NCI-H2227 (cell line): ENCODE data around the gene BACH2.
A peak's percentile ranks its signal among the peaks of the same experiment; 100 is the strongest.
"Not testable (repeated sequence)": the region's sequence is repeated elsewhere in the genome, so short reads cannot be mapped to it uniquely, and the experiment has no call there.

Source experiments
- DNase-seq: peaks from one replicate; lab custom pipeline; 2025; ENCODE audit not compliant: unreplicated experiment; lab: John Stamatoyannopoulos, UW

BACH2 gene

DNA sequence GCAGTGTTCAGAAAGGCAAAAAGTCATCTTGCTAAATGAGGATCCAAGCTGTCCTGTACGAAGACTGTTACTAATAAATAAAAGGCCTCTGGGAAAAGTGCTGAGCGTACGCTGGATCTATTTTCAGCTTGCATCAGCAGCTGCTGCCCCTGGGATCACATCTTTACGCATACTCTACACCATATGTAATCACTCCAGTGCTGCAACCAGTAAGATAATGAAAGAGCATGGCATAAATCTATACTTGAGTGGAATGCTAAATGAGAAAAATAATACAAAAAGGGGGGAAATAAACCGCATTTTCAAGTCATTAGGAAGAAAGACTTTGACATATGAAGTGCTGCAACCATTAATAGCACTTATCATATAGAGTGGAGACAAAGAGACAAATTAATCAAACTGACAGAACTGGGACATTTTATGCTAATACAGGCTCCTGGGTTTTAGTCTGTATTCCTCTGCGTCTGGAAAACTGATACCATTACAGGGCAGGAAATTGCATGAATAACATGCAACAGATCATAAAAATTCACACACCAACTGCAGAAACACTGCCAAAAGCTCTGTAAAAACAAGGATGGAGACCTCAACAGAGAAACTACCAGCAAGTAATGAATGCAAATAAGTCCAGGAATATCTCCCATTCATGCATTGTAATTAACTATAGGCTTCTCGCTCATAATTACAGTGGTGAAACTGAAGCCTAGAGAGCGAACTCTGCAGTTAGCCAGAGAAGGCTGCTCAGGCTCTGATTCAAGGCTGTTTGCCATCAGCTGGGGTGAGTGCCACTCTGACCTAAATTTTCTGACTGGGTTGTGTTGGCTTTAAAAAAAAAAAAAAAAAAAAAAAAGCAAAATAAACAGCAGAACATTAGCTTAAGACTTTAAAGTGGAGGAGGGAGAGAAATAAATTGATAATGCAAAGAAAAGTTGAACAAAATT lies 318.6 kb downstream of the BACH2 start:
- DNase-seq, result peak; percentile 62

DNA sequence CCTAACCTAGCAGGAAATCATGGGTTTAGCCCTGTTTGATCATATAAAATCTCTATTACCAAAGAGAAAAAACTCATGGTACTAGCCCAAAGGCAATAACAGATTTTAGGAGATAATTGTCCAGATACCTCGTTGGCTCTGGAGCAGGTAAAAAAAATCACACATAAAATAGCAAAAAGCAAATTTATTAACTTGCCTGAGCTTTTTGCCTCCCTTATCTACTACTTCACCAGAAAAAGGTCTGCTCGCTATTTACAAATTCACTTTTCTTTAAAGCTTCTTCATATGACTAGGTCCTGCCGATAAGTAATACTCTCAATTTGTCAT lies 320.0 kb downstream of the BACH2 start:
- no peak for DNase-seq

DNA sequence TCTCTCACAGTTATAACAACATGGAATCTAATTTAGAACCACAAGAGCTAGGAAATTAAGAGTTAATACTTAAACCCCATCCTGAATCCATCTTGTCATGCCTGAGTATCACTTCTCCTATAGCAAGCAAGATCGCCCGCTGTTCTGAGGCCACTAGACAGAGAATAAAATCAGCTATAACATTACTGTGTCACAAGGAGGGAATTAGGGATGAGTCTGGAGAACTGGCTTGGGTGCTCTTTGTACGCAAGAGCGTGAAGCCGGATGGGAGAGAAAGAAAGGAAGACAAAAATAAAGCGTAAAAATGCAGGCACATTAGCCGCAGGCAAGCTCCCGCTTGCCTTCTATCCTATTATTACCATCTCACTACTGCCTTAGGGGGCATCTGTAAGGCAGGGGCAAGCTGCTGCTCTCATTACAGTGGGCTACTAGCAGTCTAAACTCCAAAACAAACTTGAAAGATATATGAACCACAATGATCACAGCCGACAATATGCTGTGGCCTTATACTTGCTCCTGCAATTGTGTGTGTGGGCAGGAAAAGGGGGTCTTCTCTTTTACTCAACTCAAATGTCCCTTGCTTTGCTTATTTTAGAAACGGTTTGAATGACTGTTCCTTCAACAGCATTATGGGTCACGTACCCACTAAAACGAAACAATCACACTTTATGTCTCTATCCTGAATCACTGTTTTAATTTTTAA lies 320.5 kb downstream of the BACH2 start:
- peak; percentile 34 for DNase-seq

DNA sequence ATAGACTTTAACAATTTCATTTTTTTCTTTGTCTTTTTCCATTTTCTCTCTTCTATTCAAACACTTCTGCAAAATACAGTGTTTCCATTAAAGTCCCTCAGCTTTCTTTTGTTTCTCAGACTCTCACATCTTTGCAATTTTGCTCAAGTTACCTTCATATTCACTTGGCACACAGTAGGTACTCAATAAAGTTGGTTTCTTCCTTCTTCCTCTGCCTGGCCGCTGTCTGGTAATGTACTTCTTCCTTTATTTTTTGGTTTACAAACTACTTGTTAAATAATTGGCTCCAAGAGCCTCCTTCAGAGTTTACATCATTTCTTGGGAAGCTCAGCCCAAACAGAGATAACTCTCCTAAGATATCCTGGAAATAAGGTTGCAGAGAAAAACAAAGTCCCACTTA lies 321.3 kb downstream of the BACH2 start:
- no peak for DNase-seq

DNA sequence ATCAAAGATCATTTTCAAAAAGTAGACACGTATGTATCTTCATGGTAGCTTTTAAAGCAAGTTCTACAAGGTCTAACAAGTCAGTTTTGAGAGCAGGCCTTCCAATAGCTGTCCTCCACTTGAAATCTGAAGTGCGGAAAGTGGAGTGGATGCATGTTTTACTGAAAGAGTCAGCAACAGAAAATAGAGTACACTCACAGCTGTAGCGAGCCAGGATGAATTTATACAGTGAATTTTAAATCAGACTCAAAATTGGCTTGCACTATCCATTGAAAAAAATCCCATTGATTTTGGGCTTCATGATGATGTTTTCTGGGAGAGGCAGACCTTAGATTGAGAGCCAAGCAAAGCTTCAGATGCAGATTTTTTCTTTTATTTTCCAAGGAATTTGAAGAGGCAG lies 321.8 kb downstream of the BACH2 start:
- peak; percentile 46 for DNase-seq

DNA sequence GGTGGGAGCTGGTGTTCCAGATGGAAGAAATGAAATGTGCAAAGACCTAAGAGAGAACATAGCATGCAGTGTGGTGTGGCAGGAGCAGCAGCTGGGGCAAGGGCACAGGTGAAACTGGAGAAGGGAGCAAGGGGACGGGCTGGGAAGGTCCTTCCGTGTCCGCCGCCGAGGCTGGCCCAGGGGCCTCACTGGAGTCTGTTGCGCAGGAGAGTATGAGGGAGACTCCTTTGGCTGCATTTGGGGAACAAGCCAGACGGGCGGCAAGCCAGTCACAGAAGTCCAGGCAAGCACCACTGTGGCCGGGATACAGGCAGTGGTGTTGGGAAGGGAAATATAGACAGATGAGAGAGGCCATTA lies 324.6 kb downstream of the BACH2 start:
- DNase-seq, result no peak

DNA sequence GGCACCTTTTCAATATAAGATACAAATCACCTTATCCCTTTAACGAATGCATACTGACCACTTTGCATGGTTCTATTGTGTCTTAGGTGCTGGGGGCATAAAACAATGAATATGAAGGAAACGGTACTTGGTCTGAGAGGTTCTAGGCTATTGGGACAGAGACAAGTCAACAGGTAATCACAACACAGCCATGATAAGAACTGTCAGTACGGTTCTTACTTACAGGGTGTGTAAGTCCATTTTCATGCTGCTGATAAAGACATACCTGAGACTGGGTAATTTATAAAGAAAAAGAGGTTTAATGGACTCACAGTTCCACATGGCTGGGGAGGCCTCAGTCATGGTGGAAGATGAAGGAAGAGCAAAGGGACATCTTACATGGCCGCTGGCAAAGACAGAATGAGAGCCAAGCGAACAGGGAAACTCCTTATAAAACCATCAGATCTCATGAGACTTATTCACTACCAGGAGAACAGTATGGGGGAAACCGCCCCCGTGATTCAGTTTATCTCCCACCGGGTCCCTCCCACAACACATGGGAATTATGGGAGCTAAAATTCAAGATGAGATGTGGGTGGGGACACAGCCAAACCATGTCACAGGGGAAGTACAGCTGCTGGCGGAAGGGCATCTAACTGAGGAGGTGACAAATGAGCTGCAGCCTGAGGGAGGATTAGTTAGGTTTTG lies 325.2 kb downstream of the BACH2 start:
- DNase-seq, result not testable (repeated sequence)

DNA sequence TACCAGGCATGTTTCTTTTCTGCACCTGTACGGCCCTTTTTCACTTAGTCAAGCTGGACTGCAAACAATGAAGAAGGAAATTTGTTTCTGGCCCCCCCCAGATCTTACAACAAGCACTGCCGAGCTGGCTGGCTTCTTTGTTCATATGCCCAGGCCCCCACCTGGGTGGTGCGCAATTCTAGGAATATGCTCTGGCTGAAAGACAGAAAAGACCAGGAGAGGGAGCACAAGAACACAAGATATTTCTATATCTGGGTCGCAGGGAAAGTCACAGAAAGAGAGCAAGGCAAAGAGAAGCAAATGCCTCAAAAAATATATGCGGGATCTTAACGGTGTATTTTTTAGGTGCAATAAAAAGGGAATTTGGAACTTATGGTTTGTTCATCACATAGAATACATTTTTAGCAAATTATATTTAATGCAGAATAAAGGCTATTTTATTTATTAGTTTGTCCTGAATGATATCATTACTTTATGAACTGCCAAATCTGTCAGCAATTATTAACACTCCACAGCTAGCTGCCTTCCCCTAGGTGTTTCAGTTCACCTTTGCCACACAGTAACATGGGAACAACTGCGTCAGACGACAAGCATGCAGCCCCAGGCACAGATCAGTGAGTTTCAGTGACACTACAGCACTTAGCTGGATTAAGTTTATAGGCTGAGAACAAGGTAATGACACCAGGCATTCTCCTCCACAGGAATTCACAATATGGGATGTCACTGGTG lies 325.9 kb downstream of the BACH2 start:
- DNase-seq, result peak; percentile 79

DNA sequence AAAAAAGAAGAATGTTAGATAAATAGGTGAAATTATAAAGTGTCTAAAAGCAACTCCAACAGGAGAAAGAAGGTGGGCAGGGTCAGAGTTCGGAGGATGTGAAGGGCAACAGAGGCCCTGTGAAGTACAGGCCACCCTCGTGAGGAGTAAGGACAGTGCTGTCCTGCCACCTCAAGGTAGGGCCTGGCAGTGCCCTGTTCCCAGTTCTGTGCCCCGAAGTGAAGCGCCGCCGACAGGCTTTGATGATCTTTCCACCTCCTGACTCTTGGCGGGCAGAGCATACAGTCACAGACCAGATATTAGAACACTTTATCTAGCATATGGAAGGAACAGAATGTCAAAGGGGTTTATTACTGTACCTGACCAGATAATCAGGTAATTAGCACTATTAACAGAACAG lies 326.6 kb downstream of the BACH2 start:
- DNase-seq, result no peak

DNA sequence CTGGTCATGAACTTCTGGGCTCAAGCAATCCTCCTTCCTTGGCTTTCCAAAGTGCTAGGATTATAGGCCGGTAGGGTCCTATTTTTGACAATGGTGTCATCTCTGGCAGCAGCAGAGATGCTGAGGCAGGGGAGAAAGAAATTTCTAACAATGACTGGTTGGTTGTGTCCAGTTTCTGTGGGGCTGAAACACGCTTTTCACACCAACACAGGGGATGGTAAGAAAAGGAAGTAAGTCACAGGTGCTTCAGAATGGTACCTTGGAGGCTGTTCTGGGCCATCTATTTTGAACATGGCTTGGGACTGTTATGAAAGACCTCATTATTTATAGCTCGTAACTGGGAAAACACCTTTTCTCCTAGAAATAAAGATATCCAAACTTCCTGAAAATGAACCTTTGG lies 329.7 kb downstream of the BACH2 start:
- no peak for DNase-seq

DNA sequence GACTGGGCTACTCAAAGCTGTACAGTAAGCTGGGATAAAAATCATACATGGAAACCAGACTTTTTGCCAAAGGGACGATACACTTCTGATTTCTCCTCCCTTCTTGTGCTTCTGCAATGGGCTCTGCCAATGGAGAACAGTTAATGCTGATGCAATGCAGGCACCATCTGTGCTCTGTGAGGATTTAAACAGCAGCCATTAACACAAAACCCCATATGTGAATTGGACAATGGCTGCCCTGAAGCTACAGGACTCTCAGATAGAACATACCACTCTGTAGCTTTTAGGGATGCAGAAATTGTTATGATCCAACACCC lies 330.5 kb downstream of the BACH2 start:
- DNase-seq, result no peak

DNA sequence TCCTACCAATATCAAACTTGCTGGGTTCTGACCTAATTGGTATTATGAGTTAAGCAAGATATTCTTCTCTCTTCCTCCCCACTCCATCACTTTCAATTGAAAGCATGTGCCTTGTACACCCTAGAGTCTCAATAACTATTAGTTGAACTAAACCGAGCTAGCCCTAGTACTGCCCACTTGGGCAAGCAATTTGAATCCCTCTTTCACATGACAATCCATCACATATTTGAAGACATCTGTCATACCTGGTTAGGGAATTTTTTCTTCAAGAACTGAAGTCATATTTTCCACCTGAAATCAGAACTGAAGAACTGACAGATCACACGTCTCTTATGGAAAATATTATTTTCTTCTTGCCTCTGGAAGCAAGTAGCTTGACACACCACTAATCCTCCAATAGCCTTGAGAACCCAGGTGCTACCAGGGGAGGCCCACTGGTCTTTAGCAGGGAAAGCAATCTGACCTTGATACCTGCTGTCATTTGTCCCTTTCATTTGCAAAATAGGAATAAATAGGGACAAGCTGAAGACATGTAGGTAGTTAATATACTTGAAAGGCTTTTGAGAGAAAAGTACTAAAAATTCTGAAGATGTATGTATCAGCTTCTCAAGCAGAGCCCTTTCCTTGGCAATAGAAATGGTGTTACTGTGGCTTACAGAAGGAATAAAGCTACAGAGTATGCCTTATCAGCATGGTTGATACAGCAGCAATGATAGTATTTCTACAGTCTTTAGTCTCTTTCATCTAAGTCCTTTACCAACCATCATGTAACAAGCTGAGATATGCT lies 331.0 kb downstream of the BACH2 start:
- DNase-seq, result no peak

DNA sequence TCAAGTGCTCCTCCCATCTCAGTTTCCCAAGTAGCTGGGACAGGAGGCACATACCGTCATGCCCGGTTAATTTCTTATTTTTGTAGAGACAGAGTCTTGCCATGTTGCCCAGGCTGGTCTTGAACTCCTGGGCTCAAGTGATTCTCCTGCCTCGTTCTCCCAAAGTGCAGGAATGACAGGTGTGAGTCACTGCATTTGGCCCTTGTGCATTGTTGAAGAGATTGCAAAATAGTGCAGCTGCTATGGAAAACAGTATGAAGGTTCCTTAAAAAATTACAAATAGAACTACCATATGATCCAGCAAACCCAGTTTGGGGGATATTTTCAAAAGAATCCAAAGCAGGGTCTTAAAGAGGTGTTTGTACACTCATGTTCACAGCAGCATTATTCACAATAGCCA lies 333.3 kb downstream of the BACH2 start:
- DNase-seq, result no peak

DNA sequence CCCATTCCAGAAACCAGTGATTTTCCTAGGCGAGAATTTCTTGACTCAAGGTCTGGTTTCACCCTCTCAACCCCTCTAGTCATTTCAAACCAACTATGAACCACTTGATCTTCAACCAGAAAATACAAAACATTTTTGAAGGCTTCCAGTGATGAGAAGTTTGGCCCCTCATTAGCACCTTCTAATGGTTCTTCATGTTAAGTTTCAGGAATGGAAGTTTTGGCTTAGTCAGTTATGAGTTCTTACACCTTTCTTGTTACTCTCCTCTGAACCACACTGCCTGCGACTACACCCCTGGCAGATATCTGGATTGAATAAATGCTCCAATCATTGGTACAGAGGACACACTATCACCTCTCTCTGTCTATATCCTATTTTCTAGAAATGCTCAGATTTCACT lies 335.2 kb downstream of the BACH2 start:
- DNase-seq, result no peak

DNA sequence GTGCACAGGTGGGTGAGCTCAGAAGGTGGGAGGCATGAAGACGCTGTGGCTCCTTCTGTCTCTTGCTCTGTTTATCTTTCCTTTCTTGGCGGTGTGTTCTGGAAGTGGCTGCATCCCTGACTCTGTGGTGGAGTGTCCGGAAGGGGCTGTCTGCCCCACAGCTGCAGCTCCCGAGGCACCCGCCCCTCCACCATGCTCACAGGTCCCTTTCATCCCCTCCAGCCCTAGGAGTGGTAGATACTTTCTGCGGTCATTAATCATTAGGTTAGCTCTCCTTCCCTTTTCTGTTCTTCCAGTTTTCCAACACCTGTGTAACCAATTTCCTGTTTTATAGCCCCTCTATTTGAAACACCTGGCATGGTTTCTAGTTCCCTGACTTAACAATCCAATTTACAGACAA lies 336.8 kb downstream of the BACH2 start:
- DNase-seq, result no peak

DNA sequence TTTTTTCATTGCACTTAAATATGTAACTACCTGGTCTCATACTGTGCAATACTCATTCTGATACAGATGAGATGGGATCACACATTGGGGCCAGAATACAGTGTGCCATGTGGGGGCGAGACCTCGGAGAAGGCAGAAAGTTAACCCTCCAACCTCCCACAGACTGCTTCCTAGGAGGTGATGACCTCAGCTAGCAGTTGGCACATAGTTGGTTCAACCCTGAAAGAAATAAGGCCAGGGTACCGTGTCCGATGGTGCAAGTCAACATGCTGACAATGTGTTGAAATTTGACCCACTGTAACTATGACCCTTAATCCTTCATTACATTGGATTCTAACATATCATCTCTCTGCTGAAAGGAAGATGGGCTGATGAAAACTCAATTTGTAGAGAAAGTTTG lies 340.5 kb downstream of the BACH2 start:
- DNase-seq, result no peak

DNA sequence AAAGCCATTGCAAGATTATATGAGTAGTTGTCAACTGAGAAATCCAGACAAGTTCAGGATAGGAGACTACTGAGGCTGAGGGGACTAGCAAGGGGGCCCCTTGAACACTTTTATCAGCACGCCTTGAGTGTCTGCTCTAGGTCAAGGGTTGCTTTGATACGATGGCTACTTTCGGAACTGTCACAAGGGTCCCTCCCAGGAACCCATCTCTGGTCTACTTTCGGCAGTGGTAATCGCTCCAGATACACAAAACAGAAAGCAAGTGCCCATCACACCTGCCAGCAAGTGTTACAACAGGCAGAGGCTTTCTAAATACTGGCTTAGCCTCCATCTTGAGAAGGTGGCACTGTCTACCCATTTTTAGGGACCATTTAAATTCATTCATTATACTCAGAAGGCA lies 341.3 kb downstream of the BACH2 start:
- DNase-seq, result no peak

DNA sequence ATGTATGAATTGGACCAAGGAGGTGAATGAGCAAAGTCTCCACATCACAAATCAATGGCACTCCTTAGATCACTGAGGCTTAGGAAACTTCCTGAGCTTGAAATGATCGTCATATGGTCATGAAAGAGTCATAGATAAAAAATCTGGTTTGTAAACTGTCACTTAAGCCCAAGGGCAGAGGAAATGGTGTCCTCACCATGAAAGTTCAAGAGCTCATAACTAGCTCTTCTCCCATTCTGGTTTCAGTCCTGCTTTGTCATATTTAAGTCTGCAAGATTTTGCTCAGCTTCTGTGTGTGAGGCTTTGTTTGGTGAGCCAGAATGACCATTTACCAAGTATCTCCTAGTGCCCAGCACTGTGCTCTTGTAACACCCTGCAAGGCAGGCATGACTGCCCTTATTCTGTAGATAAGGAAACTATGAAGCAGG lies 341.9 kb downstream of the BACH2 start:
- DNase-seq, result no peak

DNA sequence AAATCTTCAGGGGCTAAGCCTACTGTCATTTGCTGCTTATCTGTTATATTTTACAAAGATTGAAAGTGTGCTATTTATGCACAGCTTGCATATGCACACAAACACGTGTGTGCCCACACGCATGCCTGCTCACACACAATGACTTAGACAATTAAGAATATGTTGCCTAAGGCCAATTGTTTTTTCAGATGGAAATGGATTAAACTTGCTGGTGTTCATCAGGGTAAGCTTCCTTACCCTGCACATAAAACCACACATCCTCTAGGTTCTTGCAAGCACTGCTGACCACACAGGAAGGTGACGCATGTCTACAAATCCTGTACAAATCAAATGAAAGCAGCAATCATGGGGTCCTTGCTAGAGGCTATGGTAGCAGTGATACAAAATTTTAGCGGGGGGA lies 344.0 kb downstream of the BACH2 start:
- DNase-seq, result no peak

DNA sequence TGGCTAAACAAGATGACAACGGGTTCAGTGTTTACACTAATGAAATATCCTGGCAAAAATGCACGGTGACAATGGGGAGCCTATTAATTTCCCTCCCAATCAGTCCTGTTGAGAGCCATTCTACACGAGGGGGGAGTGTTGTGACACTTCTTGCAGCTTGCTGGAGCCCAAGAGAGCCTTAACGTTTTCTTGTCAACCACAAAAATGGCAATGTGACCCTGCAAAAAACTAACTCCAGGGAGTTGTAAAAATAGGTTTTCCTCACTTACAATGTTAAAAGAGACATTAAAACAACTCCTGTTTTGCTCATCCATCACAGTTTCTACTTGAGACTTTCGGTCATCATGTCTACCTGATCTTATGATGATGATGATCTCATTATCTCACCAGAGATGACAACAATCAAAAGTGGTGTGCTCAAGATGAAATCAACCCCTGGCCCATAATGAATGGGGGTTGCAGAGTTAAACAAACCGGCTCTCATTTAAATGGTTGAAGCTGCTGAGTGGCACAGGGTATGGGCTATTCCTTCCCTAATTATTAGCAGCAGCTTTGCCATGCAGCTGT lies 344.5 kb downstream of the BACH2 start:
- peak; percentile 52 for DNase-seq
